Nucleus accumbens (tissue), 56 donors: ENCODE results near the gene POLK.
"Not testable (repeated sequence)": the region's sequence is repeated elsewhere in the genome, so short reads cannot be mapped to it uniquely, and the experiment has no call there.

Experiments used
- DNase-seq, 56 donors: peaks; one replicate each; lab custom pipeline; 2025; lab: John Stamatoyannopoulos, UW

The POLK gene

DNA sequence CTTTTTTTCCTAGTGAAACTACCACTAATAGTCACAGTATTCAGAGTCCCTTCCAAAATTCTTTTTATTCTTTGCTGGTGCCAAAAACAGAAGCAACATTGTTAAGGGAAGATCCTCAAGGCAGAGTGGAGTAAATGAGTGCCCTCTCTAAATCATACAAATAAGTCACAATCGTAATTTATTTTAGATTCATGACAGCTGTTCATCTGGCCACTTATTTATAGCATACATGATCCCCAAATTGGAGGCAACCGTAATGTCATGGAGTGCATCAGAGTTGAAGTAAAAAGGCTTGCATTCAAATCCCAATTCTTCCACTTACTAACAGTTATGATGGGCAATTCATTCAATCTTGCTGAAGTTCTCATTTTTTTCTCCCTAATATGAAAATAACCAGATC lies 33.4 kb downstream of the POLK start:
- DNase-seq: no peak

DNA sequence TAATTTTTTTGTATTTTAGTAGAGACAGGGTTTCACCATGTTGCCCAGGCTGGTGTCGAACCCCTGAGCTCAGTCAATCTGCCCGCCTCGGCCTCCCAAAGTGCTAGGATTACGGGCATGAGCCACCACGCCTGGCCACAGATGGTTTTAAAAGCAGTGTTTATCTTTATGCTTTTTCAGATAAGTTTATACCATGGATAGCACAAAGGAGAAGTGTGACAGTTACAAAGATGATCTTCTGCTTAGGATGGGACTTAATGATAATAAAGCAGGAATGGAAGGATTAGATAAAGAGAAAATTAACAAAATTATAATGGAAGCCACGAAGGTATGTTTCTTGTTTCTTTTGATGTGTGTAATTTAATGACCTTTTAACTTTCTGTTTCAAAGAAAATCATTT lies 35.1 kb downstream of the POLK start:
- DNase-seq: no peak

DNA sequence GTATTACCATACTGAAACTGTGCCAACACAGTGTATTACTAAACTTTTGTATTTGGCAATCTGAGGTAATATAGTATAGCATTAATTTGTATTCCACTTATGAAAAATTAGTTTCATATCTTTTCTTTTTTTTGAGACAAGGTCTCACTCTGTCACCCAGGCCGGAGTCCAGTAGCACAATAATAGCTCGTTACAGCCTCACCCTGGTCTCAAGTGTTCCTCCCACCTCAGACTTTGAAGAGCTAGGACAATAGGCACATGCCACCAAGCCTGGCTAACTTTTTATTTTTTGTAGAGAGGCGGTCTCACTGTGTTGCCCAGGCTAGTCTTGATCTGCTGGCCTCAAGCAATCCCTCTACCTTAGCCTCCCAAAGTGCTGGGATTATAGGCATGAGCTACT lies 36.1 kb downstream of the POLK start:
- no peak for DNase-seq

DNA sequence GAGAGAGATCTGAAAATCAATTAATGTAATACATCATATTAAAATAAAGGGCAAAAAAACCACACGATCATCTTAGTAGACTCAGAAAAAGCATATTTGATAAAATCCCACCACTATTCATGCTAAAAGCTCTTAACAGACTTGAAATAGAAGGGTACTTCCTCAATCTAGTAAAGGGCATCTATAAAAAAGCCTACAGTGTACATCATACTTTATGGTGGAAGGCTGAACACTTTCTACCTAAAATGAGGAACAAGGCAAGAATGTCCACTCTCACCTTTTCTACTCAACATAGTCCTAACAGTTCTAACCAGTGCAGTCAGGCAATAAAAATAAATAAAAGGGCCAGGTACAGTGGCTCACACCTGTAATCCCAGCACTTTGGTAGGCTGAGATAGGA lies 38.9 kb downstream of the POLK start:
- no peak for DNase-seq

DNA sequence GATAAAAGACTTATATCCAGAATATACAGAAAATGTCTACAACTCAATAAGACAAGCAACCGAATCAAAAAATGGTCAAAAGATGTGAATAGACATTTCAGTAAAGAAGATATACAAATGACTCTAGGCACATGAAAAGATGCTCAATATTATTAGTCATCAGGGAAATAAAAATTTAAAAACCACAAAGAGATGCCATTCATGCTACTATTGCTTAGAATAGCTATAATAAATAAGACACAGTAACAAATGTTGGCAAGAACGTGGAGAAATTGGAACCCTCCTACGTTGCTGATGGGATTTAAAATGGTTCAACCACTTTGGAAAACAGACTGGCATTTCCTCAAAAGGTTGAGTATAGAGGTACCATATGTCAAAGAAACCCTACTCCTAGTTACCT lies 39.8 kb downstream of the POLK start:
- DNase-seq: no peak

DNA sequence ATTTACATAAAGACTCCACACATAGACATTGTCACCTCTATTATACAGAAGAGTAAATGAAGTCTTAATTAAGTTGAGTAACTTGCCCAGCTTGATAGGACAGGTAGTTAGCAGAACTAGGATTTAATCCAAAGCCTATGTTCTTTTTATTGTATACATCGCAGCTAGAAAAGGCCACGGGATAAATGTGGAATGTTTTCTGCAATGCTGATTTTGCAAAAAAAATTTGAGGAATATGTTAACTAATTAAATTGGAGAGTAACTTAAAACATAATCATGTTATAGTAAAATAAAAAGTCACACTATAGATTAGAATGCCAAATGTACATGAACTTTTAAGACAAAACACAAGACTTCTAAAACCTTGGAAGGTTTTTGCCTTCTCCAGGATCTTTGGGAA lies 41.1 kb downstream of the POLK start:
- DNase-seq: no peak

DNA sequence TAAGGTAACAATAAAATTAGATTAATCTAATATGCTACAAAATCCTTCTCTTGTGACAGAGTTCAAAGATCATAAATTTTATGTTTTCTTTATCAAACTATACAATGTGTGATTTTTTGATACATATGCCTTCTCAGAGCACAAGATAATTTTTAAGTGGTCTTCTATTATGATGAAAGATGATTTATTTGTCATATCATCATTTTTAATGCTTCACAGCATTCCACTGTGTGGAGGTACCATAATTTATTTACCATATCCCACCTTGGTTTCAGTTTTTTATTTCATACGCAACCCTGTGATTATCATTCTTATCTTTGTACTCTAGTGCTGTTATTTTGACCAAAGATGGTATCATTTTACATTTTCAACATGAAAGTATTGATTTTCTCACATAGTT lies 41.7 kb downstream of the POLK start:
- DNase-seq: no peak

DNA sequence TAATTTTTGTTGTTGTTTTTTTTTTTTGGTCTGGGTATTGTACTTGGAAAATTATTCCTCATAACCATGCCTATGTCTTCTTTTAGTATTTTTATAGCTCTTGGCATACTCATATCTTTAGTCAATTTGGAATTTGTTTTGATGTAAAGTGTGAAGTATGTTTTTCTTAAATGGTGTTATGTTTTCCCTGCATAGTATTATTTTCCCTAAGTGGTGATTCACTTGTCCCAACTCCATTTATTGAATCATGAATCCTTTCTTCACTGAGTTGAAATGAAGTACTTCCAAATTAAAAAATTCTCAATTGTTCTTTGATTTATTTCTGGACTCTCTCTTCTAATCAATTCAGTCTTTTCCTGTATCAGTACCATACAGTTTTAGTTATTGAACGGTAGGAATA lies 46.5 kb downstream of the POLK start:
- DNase-seq: no peak

DNA sequence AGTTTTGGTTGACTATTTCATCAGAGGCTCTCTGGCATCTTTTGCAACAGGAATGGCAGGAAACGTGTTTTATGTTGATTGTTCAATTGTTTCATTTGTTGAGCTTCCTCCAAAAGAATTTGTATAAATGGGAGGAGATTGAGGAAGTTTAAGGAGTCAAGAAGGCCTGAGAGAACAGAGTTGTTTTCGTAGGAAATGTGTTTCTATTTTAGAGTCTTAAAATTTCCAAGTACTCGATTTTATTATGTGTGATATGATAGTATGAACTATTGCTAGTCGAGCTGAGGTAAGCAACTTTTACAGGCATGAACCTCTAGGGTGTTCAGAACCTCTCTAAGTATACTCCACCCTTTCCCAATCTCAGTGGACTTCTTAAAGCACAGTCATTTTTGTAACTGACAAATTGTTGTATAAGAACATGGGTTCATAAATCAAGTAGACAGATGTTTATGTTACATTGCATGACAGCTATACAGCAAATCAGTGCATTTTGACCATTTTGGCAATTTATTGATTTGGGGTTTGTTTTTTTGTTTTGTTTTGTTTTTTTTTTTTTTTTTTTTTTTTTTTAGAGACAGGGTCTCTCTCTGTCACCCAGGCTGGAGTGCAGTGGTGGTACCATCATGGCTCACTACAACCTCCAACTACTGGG lies 47.4 kb downstream of the POLK start:
- DNase-seq: no peak

DNA sequence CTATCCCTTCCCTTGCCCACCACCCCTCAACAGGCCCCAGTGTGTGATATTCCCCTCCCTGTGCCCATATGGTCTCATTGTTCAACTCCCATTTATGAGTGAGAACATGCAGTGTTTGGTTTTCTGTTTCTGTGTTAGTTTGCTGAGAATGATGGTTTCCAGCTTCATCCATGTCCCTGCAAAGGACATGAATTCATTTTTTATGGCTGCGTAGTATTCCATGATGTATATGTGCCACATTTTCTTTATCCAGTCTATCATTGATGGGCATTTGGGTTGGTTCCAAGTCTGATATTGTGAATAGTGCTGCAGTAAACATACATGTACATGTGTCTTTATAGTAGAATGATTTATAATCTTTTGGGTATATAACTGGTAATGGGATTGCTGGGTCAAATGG lies 49.0 kb downstream of the POLK start:
- DNase-seq: not testable (repeated sequence)

DNA sequence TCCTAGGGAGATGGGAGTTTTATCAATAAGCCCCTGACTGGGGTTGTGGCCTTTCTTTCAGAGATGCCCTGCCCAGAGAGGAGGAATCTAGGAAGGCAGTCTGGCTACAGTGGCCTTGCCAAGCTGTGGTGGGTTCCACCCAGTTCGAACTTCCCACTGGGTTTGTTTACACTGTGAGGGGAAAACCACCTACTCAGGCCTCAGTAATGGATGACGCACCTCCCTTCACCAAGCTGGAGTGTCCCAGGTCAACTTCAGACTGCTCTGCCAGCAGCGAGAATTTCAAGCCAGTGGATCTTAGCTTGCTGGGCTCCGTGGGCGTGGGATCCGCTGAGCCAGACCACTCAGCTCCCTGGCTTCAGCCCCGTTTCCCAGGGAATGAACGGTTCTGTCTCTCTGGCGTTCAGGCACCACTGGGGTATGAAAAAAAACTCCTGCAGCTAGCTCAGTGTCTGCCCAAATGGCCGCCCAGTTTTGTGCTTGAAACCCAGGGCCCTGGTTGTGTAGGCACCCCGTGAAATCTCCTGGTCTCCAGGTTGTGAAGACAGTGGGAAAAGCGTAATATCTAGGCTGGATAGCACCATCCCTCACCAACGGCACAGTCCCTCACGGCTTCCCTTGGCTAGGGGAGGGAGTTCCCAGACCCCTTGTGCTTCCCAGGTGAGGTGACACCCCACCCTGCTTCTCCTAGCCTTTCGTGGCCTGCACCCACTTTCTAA lies 54.5 kb downstream of the POLK start:
- not testable (repeated sequence) for DNase-seq

DNA sequence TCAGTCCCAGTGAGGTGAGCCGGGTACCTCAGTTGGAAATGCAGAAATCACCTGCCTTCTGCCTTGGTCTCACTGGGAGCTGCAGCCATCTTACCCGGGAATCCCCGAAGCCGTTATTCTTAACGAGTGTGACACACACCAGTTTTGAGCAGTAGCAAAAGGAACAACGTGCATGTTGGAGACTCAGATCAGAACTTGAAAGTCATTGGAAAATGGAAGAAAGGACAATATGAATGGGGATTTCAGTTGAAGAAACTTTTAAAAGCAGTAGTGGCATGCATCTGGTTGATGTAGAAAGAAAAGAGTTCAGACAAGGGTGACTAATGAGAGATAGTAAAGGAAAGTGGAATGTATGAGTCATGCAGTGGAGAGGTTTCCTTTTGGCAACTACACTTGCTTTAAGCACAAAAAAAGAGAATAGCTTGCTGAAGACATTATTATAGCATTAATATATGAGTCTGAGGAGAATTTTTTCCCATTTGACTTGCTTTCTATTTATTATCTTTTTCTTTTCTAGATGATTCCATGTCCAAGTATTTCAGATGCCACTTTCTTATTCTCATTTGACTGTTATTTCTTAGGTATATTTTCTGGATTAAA lies 55.1 kb downstream of the POLK start:
- no peak for DNase-seq

DNA sequence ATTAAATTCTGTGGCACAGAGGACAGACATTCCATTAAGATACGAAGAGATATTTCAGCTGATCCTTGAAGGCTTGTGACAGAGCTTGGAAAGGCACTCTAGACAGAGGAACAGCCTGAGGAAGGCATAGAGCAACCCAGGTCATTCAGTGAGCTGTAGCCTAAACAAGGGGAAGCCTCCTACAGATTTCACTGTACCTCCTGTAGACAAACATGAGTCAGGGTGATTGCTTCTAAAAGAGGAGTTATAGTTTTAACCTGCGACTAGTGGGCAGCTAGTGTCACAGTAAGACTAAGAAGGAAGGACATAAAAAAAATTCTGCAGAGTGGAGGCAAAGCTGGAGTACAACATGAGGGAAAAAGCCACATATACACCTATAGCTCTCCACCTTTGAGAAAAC lies 56.0 kb downstream of the POLK start:
- no peak for DNase-seq

DNA sequence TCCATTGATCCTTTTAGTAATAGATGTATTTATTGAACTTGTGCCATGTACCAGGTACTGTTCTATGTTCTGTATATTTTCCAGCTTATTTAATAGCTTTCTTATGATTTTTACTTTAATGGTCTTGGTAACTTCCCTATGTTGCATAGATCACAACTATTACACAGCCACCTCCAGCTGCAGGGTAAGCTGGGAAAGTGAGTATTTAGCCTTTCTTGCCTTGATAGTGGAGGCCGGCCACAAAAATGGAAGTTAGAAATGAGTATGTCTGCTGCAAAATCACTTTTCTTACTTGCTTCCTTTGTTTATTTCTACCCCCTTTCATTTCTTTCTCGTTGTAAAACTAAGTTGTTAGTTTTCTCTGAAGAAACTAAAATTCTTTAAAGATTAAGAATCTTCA lies 56.5 kb downstream of the POLK start:
- no peak for DNase-seq

DNA sequence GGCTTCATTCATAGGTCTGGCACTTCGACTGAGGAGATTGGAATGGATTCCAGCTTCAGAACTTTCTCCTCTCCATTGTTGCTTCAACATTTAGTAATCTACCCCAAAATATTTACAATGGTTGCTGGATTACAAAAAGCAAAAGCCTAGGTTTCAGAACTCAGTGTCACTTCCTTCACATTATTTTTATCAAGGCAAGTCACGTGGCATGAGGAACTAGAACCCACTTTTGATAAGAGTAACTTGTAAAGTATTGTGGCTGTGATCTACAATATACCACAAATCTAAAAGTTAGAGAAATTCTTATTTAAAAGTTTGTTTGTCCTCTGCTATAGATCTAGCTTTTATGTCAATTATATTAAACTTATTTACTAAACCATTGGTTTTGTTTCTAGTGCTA lies 59.9 kb downstream of the POLK start:
- DNase-seq: no peak

DNA sequence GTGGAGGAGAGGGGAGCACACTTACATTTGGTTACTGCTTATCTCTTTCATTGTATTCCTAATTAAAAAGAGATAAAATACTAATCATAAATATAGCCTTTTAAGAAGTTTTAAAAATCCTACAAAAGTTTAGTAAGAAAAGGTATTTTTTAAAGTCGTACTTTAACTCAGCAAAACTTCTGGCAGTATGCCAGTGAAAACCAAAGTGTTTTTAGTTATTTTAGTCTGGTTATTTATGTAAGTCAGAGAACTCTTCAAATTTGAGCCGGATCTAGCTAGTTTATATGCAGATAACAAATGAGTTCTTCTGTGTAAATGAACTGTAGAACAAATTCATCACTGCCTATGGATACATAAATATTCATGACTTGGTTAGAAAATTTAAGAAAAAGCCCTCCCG lies 63.1 kb downstream of the POLK start:
- no peak for DNase-seq

DNA sequence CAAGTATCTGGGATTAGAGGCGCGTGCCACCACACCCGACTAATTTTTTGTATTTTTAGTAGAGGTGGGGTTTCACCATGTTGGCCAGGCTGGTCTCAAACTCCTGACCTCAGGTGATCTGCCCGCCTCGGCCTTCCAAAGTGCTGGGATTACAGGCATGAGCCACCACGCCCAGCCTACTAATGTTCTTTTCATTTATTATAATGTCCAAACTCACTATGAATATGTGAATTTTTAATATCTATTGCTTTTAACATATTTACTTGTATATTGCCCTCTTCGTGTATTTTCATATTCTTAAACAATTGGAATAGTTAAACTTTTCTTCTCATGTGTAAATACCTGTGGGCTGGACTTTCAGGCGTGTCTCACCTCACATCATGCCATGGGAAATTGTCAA lies 66.6 kb downstream of the POLK start:
- DNase-seq: not testable (repeated sequence)

DNA sequence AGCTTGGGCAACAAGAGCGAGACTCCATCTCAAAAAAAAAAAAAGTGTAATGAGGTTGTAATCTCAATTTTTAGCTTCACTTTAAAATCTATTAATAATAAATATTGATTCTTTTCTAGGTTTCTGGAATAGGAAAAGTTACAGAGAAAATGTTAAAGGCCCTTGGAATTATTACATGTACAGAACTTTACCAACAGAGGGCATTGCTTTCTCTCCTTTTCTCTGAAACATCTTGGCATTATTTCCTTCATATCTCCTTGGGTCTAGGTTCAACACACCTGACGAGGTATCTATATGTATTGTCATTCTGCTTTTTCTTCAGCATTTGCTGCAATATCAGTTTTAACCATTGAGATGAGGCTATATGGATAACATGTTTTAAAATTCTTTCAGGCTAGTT lies 73.0 kb downstream of the POLK start:
- no peak for DNase-seq

DNA sequence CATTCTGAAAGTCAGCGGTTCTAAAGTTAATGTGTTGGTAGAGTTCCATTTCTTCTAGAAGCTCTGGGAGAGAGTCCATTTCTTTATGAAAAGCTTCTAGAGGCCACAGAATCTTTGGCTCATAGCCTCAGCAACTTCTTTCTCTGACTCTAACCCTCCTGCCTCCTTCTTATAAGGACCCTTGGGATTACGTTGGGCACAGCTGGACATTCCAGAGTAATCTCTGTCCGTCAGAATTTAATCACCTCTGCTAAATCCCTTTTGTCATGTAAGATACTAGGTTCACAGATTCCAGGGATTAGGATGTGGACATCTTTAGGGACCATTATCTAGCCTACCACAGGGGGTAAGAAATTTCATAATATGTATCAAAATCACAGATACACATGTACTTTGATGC lies 77.0 kb downstream of the POLK start:
- no peak for DNase-seq

DNA sequence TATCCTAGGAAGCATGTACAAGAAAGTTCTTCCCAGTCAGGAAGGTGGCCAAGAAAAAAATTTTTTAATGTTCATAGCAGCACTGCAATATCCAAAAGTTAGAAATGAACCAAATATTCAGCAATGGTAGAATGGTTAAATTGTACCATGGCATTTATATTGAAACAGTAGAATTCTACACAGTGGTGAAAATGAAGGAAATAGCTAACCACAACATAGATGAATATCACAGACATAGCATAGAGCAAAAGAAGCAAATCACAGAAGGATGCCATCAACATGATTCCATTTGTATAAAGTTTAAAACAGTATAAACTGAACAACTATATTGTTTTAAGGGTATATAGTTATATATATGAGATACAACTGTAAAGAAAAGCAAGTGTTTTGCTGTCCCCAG lies 88.8 kb downstream of the POLK start:
- no peak for DNase-seq

DNA sequence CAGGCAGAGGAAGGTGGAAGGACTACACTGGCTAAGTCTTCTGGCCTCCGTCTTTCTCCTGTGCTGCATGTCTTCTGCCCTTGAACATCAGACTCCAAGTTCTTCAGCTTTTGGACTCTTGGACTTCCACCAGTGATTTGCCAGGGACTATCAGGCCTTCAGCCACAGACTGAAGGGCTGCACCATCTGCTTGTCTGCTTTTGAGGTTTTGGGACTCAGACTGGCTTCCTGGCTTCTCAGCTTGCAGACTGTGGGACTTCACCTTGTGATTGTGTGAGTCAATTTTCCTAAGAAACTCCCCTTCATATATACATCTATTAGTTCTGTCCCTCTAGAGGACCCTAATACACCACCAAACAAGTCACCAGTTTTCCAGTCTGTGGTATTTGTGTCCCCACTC lies 89.9 kb downstream of the POLK start:
- no peak for DNase-seq

DNA sequence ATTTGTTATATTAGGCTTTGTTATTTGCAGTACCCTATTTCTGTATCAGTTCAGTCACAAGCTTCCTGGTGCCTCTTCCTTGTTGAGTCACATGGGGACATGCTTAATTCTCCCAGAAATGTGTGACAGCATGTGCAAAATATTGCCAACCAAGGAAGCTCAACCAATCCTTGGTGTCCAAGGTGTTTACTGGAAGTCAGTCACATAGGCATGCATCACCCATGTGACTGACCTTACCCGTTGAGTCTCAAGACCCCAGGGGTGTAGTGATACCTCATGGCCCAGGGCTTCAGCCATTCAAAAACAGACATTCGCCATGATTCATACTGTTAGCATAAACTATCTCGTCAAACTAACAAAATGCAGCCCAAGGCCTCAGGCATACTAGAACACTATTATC lies 90.3 kb downstream of the POLK start:
- DNase-seq: no peak
